HG02981 (cell line): Measurements from ENCODE around the gene F3.
A peak's percentile ranks its signal among the peaks of the same experiment; 100 is the strongest.

Experiments used
- ATAC-seq: cut with Tn5 transposase; IDR thresholded peaks from one replicate; pipeline ENCODE4 v1.9.1; 2021; ENCODE audit warnings: mild to moderate bottlenecking, moderate library complexity; ENCODE audit not compliant: unreplicated experiment

F3 gene

DNA sequence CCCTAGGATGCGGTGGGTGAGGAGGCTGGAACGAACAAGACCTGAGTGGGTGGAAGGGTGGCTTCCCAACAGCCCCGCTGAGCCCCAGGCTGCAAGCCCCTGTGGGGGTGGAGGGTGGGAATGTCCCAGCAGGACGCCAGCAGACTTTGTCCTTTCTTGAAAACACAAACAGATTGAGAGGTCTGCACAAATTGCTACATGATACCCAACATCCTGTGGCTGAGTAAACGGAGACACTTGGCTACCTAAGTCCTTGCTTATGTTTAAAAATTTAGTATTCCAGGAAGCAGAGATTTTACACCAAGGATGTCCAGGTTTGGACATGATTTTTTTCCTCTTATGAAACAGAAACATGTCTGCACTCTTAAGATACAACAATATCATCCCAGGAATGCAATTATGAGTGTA, 11.8 kb upstream of the F3 start:
- no peak for ATAC-seq

GRCh38 chr1:94552071-94552586, 10.6 kb upstream of the F3 start:
- no peak for ATAC-seq

GRCh38 chr1:94551449-94551848, 9.9 kb upstream of the F3 start:
- no peak for ATAC-seq

- ATAC-seq, result no peak
These were observed 9.3 kb upstream of the F3 start for GRCh38 chr1:94550800-94551241.

DNA sequence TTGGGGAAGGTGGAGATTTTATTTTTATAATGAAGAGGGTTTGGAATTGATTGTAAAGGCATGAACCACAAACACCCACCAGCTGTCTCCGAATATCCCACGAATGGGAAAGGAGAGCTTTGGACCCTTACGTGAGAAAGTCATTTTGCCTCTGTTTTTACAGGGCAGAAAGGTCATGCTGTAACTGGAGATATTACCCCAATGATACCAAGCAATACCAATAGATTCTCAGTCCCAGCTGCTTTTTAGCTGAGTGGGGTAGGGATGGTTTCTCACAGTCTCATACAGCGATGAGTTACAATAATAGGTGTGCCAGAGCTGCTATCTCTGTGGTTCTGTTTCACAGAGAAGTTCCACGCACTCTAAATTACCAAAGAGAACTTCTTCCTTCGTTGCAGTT, 8.8 kb upstream of the F3 start:
- no peak for ATAC-seq

- no peak for ATAC-seq
These were observed 8.1 kb upstream of the F3 start for GRCh38 chr1:94549706-94550105.

- ATAC-seq, result no peak
These were observed 3.3 kb upstream of the F3 start for GRCh38 chr1:94544706-94545490.

GRCh38 chr1:94543893-94544635, 2.5 kb upstream of the F3 start:
- ATAC-seq, result no peak

DNA sequence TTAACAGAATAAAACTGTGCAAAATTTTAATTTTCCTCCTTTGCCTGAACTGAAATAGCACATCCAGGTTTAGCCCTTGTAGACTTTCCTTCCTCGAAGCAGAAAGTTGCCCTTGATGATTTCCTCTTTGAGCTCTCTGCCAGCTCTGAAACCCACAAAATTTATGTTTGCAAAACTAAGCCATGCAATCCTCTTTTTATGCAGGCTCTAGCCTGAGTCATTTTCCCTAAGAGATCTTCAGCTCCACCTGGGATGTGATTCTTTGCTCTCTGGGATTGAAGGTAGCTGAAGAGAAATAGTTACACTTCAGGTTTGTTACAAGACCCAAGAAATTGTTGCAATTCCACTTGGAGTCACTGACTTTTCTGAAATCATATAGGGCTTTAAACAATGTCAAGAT, 1.4 kb upstream of the F3 start:
- ATAC-seq, result no peak

- peak; percentile 19 for ATAC-seq
These were observed 720 bp upstream of the F3 start for GRCh38 chr1:94542088-94542870.

DNA sequence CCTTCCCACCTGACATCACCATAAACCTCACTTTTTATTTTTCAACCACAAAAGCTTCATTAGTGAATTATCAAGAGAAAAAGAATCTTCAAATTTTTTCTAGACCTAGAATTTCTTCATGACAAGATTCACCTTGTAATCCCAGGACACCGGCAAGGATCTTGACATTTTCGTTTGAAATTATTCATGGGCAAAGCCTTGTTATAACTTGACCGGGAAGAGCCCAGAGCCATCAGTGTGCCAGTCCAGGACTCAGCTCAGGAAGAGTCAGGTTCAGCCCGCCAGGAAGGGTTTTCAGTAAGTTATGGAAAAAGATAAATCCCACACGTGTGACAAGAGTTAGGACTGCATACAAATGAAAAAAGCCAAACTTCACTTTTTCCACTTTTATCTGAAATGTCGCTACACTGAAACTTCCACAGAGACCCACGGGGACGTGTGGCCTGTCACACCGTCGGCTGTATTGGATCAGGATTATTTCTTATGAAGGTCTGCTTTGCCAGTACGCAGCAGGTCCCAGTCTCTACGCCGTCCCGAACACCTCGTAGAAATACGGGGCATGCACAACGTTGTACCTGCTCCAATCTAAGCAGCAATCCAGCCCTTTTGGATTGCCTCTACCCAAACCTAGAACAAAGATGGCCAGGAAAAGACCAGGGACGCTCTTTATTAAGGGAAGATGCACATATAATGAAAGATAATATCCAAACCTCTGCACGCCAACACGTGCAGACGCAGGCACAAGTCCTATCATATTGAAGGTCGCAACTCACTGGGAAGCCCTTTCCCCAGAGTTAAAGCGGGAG, 916 bp downstream of the F3 start:
- ATAC-seq, result no peak

- no peak for ATAC-seq
These were observed 2.1 kb downstream of the F3 start for GRCh38 chr1:94539496-94539895.

GRCh38 chr1:94538243-94538827, 3.2 kb downstream of the F3 start:
- ATAC-seq, result no peak

- ATAC-seq, result no peak
These were observed 4.3 kb downstream of the F3 start for GRCh38 chr1:94537254-94537653.

- no peak for ATAC-seq
These were observed 5.7 kb downstream of the F3 start for GRCh38 chr1:94535879-94536278.

DNA sequence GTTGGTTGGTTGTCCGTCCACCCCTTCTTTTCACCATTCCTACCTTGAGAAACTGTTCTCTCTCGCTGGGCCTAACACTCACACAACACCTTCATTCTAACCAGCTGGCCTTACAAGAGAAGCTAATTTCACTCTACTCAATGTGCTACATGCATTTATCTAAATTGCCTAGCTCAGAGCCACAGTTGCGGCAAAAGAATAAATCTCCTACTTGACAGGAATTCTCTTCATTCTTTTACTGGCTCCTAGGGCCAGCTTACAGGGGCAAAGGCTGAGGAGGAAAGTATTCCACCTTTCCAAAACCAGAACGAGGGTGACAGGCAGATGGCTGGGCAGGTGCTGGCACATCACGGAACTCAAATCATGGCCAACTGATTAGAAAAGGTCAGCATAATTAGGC, 6.5 kb downstream of the F3 start:
- no peak for ATAC-seq

DNA sequence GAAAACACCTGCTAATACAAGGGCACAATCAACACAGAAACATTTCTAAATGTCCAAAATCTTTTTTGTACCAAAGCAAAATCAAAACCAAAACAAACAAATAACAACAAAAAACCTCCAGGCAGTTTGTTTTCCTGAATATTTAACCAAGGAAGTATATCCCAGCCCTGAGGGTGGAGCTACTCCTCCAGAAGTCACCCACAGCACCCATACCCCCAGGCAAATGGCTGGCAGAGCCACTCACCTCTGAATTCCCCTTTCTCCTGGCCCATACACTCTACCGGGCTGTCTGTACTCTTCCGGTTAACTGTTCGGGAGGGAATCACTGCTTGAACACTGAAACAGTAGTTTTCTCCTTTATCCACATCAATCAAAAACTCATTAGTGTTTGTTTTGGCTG, 9.5 kb downstream of the F3 start:
- no peak for ATAC-seq

- ATAC-seq, result no peak
These were observed 9.9 kb downstream of the F3 start for GRCh38 chr1:94531664-94532063.

DNA sequence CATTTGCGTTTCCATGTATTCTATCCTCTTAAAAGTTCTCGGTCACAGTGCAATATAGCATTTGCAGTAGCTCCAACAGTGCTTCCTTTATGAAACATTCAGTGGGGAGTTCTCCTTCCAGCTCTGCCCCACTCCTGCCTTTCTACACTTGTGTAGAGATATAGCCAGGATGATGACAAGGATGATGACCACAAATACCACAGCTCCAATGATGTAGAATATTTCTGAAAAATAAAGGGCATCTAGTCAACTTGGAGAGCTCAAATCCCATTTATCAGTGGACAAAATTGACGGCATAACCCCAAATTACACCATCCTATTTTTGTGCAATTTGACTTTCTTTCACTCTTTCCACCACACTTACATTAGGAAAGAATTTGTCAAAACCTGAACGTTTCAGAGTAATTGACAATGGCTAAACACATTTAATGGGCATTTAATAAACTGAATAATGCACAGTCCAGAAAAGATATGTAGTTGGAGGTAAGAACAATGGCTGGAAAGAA, 11.1 kb downstream of the F3 start:
- no peak for ATAC-seq

DNA sequence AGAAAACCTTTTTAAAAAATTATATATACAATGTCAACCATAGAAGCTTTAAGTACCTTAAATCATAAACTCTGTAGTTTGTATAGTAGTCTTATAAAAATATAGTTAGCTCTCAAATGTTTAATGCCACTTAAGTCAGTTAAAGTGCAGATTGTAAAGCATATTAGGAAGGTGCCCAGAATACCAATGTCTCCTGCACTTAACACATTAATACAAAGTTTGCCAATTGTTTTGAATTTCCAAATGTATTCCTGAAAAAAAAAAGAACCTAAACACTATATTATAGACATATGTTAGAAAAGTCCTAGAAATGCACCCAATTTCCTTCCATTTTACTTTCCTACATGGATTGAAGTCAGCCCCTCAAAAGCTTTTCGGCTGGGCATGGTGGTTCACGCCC, 12.1 kb downstream of the F3 start:
- no peak for ATAC-seq
